Esophagus squamous epithelium (tissue), 4 donors: ENCODE results near the gene FAM78A.
"Not testable (repeated sequence)": the region's sequence is repeated elsewhere in the genome, so short reads cannot be mapped to it uniquely, and the experiment has no call there.

Source experiments
- POLR2A ChIP-seq, 4 donors: fragments of 450-650 bp; IDR thresholded peaks; one replicate each; pipeline ENCODE4 v1.6.1; 2017; ENCODE audit warnings: antibody characterized with exemption in 4 of 4, mild to moderate bottlenecking in 4 of 4, moderate library complexity in 3 of 4
- TF ChIP-seq, protein P1 (sequence below), 6 experiments: fragments of 450-650 bp in 4 of 6; fragments of 200-600 bp in 2 of 6; sonication (generic) in 2 of 6; IDR thresholded peaks; one replicate each; pipeline ENCODE4 v1.5.1; 2016 to 2019; ENCODE audit warnings: antibody characterized with exemption in 6 of 6, mild to moderate bottlenecking in 4 of 6, moderate library complexity in 4 of 6

DNA sequence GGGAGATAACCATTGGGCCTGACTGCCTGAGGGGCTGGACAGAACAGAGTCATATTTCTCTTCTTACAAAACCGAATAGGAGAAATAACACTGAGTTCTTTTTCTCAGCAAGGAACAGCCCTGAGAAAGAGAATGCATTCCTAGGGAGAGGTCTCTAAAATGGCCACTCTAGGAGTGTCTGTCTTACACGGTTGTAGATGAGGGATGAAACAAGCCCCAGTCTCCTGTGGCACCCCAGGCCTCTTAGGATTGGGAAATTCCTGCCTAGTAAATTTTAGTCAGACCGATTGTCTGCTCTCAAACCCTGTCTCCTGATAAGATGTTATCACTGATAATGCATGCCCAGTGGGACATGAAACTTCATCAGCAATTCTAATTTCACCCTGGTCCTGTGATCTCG is 64.4 kb downstream of the FAM78A start:
- TF ChIP-seq, protein P1, sequence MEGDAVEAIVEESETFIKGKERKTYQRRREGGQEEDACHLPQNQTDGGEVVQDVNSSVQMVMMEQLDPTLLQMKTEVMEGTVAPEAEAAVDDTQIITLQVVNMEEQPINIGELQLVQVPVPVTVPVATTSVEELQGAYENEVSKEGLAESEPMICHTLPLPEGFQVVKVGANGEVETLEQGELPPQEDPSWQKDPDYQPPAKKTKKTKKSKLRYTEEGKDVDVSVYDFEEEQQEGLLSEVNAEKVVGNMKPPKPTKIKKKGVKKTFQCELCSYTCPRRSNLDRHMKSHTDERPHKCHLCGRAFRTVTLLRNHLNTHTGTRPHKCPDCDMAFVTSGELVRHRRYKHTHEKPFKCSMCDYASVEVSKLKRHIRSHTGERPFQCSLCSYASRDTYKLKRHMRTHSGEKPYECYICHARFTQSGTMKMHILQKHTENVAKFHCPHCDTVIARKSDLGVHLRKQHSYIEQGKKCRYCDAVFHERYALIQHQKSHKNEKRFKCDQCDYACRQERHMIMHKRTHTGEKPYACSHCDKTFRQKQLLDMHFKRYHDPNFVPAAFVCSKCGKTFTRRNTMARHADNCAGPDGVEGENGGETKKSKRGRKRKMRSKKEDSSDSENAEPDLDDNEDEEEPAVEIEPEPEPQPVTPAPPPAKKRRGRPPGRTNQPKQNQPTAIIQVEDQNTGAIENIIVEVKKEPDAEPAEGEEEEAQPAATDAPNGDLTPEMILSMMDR (IDR thresholded peaks at IDR 0.05) = not testable (repeated sequence)
- not testable (repeated sequence) for TF ChIP-seq POLR2A (IDR thresholded peaks at IDR 0.05)
